Activated T-helper 1 cell treated with anti-CD3 and anti-CD28 coated beads, Interleukin-2, amount 50 U/mL, for 16 hours (primary cell): ENCODE measurements around the gene HMGB4.

ENCODE experiments used
- DNase-seq, 2 donors: peaks; one replicate each; pipeline ENCODE4 v3.0.0-alpha.2; 2020; ENCODE audit warnings: low read depth in 1 of 2, low spot score in 1 of 2

HMGB4 gene

GRCh38 chr1:33846861-33847260 lies 17.0 kb upstream of the HMGB4 start:
- no peak for DNase-seq

GRCh38 chr1:33848205-33848937 lies 15.5 kb upstream of the HMGB4 start:
- no peak for DNase-seq

- DNase-seq, result no peak
These were observed 14.7 kb upstream of the HMGB4 start for GRCh38 chr1:33849211-33849610.

- no peak for DNase-seq
These were observed 13.4 kb upstream of the HMGB4 start for GRCh38 chr1:33850481-33850880.

GRCh38 chr1:33852711-33853110 lies 11.2 kb upstream of the HMGB4 start:
- DNase-seq, result no peak

GRCh38 chr1:33853431-33853830 lies 10.4 kb upstream of the HMGB4 start:
- DNase-seq, result no peak

GRCh38 chr1:33854091-33854490 lies 9.8 kb upstream of the HMGB4 start:
- no peak for DNase-seq

- no peak for DNase-seq
These were observed 3.2 kb upstream of the HMGB4 start for GRCh38 chr1:33860671-33861070.

- DNase-seq, result no peak
These were observed 846 bp downstream of the HMGB4 start for GRCh38 chr1:33864460-33865389.

- no peak for DNase-seq
These were observed 2.4 kb downstream of the HMGB4 start for GRCh38 chr1:33866281-33866680.

GRCh38 chr1:33867684-33868083 lies 3.8 kb downstream of the HMGB4 start:
- no peak for DNase-seq

- DNase-seq, result no peak
These were observed 8.4 kb downstream of the HMGB4 start for GRCh38 chr1:33872275-33872674.

GRCh38 chr1:33872683-33873082 lies 8.8 kb downstream of the HMGB4 start:
- DNase-seq, result no peak

- DNase-seq, result no peak
These were observed 10.8 kb downstream of the HMGB4 start for GRCh38 chr1:33874636-33875035.

- DNase-seq, result no peak
These were observed 12.0 kb downstream of the HMGB4 start for GRCh38 chr1:33875862-33876261.

GRCh38 chr1:33876970-33877650 lies 13.2 kb downstream of the HMGB4 start:
- DNase-seq, result no peak

- no peak for DNase-seq
These were observed 14.5 kb downstream of the HMGB4 start for GRCh38 chr1:33878392-33878791.

- no peak for DNase-seq
These were observed 16.4 kb downstream of the HMGB4 start for GRCh38 chr1:33880305-33880704.

GRCh38 chr1:33886496-33886895 lies 22.6 kb downstream of the HMGB4 start:
- no peak for DNase-seq

- DNase-seq, result no peak
These were observed 29.4 kb downstream of the HMGB4 start for GRCh38 chr1:33893147-33893830.

- DNase-seq, result no peak
These were observed 31.5 kb downstream of the HMGB4 start for GRCh38 chr1:33895396-33895795.
